Hepatocyte (in vitro differentiated cells): ENCODE results near the gene CEP131. TPM values are rescaled to one million over a fixed set of nuclear protein-coding genes. Genes with fewer than 3 reads are reported as not detected.

ENCODE experiments used
- DNase-seq: peaks from one replicate; pipeline ENCODE4 v3.0.0-alpha.2; 2016; ENCODE audit warnings: low spot score
- H2AFZ ChIP-seq: fragments of 200-600 bp; sonication (generic); 2 replicates; pipeline ENCODE4 v1.6.0; 2016; ENCODE audit warnings: antibody characterized with exemption, mild to moderate bottlenecking
- H3K27ac ChIP-seq: fragments of 200-600 bp; sonication (generic); 2 replicates; pipeline ENCODE4 v1.5.1; 2016; ENCODE audit warnings: mild to moderate bottlenecking
- H3K27me3 ChIP-seq: fragments of 200-600 bp; sonication (generic); 2 replicates; pipeline ENCODE4 v1.6.1; 2016
- H3K36me3 ChIP-seq: fragments of 200-600 bp; sonication (generic); replicated peaks from 2 replicates; pipeline ENCODE4 v1.5.1; 2016; ENCODE audit warnings: low read depth; ENCODE audit not compliant: insufficient read depth
- H3K4me1 ChIP-seq: fragments of 200-600 bp; sonication (generic); 2 replicates; pipeline ENCODE4 v1.5.1; 2016; ENCODE audit warnings: mild to moderate bottlenecking, moderate library complexity; ENCODE audit not compliant: insufficient read depth
- H3K4me2 ChIP-seq: fragments of 200-600 bp; sonication (generic); 2 replicates; pipeline ENCODE4 v1.6.0; 2016
- H3K4me3 ChIP-seq: fragments of 200-600 bp; sonication (generic); 2 replicates; pipeline ENCODE4 v1.5.1; 2016; ENCODE audit warnings: mild to moderate bottlenecking
- H3K79me2 ChIP-seq: fragments of 200-600 bp; sonication (generic); 2 replicates; pipeline ENCODE4 v1.6.0; 2017; ENCODE audit warnings: mild to moderate bottlenecking
- H3K9me2 ChIP-seq: fragments of 200-600 bp; sonication (generic); replicated peaks from 2 replicates; pipeline ENCODE4 v1.6.0; 2017; ENCODE audit warnings: mild to moderate bottlenecking; ENCODE audit not compliant: insufficient read depth
- H3K9me3 ChIP-seq: fragments of 200-600 bp; sonication (generic); 2 replicates; pipeline ENCODE4 v1.5.1; 2016; ENCODE audit warnings: low read depth, mild to moderate bottlenecking
- H4K20me1 ChIP-seq: fragments of 200-600 bp; sonication (generic); 2 replicates; pipeline ENCODE4 v1.6.0; 2016; ENCODE audit warnings: mild to moderate bottlenecking; ENCODE audit not compliant: insufficient read depth, poor library complexity, severe bottlenecking
- CTCF ChIP-seq: fragments of 200-600 bp; sonication (generic); IDR thresholded peaks from 2 replicates; pipeline ENCODE4 v1.5.1; 2016; ENCODE audit warnings: antibody characterized with exemption, mild to moderate bottlenecking; ENCODE audit not compliant: poor library complexity
- EZH2 ChIP-seq: fragments of 200-600 bp; sonication (generic); IDR thresholded peaks from 2 replicates; pipeline ENCODE4 v1.6.1; 2016; ENCODE audit warnings: antibody characterized with exemption, mild to moderate bottlenecking, borderline replicate concordance
- EZH2phosphoT487 ChIP-seq: fragments of 200-600 bp; sonication (generic); IDR thresholded peaks from one replicate; pipeline ENCODE4 v1.6.1; 2018; ENCODE audit warnings: antibody characterized with exemption, mild to moderate bottlenecking, low read depth, moderate library complexity; ENCODE audit not compliant: unreplicated experiment, severe bottlenecking
- WGBS: methylation state at CpG from one replicate; pipeline ENCODE4 v1.1.6; 2016; ENCODE audit warnings: low lambda C conversion rate; ENCODE audit errors: missing lambda C conversion rate; 5-methylcytosine and 5-hydroxymethylcytosine counted together
- polyA plus RNA-seq: library from polyadenylated mRNA; unstranded; fragments of >200 nt; fragmentation: Nextera tagmentation; extraction: Ambion mirVana; gene quantifications from 2 replicates; pipeline ENCODE4 v1.2.1, GENCODE V29; 2016
- total RNA-seq: library from RNA; depleted of rRNA; stranded (reverse); fragments of >200 nt; gene quantifications from 2 replicates; pipeline ENCODE4 v1.2.3, GENCODE V29; 2014

The CEP131 gene
- total and polyA plus RNA-seq, 2 experiments from 2014 or later: 7.3 to 10.1 TPM

DNA sequence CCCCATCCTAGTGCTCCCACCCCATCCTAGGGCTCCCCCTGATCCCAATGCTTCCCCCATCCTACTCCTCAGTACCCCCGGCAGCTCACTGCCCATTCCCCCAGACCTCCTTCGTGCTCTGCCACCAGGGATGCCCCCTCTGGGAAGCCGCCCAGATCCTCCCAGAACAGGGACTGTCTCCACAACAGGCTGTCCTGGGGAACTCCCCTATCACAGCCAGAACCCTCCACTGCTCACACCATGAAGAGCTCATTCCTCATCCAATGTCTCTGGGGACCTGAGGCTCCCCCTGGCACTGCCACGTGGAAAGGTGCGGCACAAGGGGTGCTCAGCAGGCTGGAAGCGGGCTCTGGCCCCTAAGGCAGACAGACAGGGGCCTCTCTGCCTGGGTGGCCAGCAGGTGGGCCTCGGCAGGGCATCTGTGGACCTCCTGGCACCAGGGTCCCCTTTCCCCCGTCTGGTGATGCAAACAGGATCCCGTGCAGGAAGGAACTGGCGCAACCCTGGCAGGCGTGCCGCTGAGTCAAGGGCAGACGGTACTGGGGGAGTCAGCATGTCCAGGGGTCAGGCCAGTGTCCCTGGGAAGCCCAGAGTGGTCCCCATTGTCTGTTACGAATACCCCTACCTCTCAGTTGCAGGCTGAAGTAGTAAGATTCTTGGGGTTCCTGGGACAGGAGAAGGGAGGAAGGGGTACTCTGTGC is 72.2 kb downstream of the CEP131 start:
- H3K4me1 ChIP-seq: no peaks in the 10 kb centered on the region
- no peak overlapping the region for H3K4me3 ChIP-seq
- no peaks in the 10 kb centered on the region for H3K9me2 ChIP-seq
- H3K9me3 ChIP-seq: no peaks in the 10 kb centered on the region
- no peak overlapping the region for H2AFZ ChIP-seq
- no peak for DNase-seq
- H4K20me1 ChIP-seq: no peaks in the 10 kb centered on the region
- no peak overlapping the region for H3K27ac ChIP-seq
- 84% methylated on average over 13 of the region's 14 CpGs for WGBS
- no peaks in the 10 kb centered on the region for H3K27me3 ChIP-seq
- TF ChIP-seq CTCF: no peak
- TF ChIP-seq EZH2: no peak
- no peak for TF ChIP-seq EZH2phosphoT487
- no peak overlapping the region for H3K4me2 ChIP-seq
- H3K36me3 ChIP-seq: no peaks in the 10 kb centered on the region
- no peaks in the 10 kb centered on the region for H3K79me2 ChIP-seq

DNA sequence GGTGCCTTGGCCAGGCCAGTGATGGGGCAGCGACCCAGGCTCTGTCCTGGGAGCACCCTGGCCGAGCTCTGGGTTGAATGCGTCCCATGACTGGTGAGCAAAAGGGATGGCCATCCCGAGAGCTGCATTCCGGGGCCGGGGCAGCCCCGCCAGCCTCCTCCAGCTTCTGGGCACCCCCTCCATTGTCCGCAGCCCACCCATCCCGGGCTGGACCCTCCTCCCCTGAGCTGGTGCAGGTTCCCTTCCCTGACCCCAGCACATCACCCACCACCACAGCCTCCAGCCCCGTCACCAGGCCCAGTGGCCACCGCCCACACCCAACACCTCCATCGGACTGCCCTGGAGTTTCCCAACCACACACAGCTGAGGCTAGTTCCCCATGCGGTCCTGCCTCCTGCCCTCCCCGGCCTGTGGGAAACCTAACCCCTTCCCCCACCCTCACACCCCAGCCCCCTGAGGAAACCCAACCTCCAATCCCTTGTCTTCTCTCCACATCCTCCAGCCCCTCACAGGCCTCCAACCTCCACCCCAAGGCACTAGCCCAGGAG is 73.7 kb downstream of the CEP131 start:
- H3K9me2 ChIP-seq: no peaks in the 10 kb centered on the region
- H3K4me2 ChIP-seq: no peak overlapping the region
- no peaks in the 10 kb centered on the region for H4K20me1 ChIP-seq
- H3K4me1 ChIP-seq: no peaks in the 10 kb centered on the region
- H3K4me3 ChIP-seq: no peak overlapping the region
- no peaks in the 10 kb centered on the region for H3K9me3 ChIP-seq
- no peaks in the 10 kb centered on the region for H3K36me3 ChIP-seq
- H2AFZ ChIP-seq: no peak overlapping the region
- TF ChIP-seq EZH2phosphoT487: no peak
- TF ChIP-seq EZH2: no peak
- no peak for DNase-seq
- no peaks in the 10 kb centered on the region for H3K27me3 ChIP-seq
- WGBS: 86% methylated on average over 4 of the region's 14 CpGs
- H3K27ac ChIP-seq: no peak overlapping the region
- H3K79me2 ChIP-seq: no peaks in the 10 kb centered on the region

DNA sequence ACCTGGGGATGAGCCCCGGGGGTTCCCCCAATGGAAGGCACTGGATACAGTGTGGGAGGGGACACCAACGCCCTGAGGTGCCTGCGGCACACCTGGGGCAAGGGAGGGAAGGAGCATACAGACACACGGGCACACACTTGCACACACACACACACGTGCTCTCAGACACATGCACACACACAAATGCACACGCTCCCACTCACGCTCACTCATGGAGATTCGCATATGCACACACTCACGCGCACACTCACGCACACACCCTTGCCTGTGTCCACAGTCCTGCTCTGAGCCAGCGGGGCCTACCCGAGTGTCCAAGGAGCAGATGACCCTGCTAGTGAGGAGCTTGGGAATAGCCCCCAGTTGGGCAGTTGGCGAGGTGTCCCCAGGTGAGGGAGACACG is 74.2 kb downstream of the CEP131 start:
- 95% methylated on average over 15 of the region's 15 CpGs for WGBS
- no peaks in the 10 kb centered on the region for H3K36me3 ChIP-seq

More for the DNA sequence above, 74.2 kb downstream of the CEP131 start:
- no peaks in the 10 kb centered on the region for H3K4me1 ChIP-seq
- H3K27me3 ChIP-seq: no peaks in the 10 kb centered on the region
- H4K20me1 ChIP-seq: no peaks in the 10 kb centered on the region
- H3K4me3 ChIP-seq: no peak overlapping the region
- H3K9me2 ChIP-seq: no peaks in the 10 kb centered on the region
- no peak for TF ChIP-seq EZH2phosphoT487
- TF ChIP-seq CTCF: no peak
- no peak for TF ChIP-seq EZH2
- DNase-seq: no peak
- no peaks in the 10 kb centered on the region for H3K9me3 ChIP-seq
- no peak overlapping the region for H2AFZ ChIP-seq
- no peaks in the 10 kb centered on the region for H3K79me2 ChIP-seq
- no peak overlapping the region for H3K27ac ChIP-seq
- H3K4me2 ChIP-seq: no peak overlapping the region
